ENCODE measurements around the gene APOL2. TPM values are rescaled to one million over a fixed set of nuclear protein-coding genes. Genes with fewer than 3 reads are reported as not detected.
A peak's percentile ranks its signal among the peaks of the same experiment; 100 is the strongest.

Gene APOL2
- total RNA-seq, 1 donor from 2014 or later, result 12.8 TPM

DNA sequence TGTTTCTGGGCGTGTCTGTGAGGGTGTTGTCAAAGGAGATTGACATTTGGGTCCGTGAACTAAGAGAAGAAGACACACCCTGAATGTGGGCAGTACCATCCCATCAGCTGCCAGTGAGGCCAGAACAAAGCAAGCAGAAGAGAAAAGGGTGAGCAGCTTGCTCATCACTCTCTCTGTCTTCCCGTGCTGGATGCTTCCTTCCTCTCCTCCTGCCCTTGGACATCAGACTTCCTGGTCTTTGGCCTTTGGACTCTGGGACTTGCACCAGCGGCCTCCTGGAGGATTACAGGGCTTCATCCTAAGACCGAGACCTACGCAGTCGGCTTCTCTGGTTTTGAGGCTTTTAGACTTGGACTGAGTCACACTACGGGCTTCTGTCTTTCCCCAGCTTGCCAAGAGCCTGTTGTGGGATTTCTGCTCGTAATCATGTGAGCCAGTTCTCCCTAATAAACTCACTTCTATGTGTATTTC lies 18.8 kb downstream of the APOL2 start:
- Histone ChIP-seq H3K36me3 (no peaks in the 10 kb centered on the region), H3F3A (ENCODE audit: low read depth) (no peaks in the 10 kb centered on the region), H3K9ac (no peak overlapping the region), H2AFZ (replicated peaks) (peak overlapping the region; percentile 28), H3K27me3 (no peaks in the 10 kb centered on the region), H3K4me2 (peak overlapping the region; percentile 60), H4K20me1 (ENCODE audit: low read depth) (no peaks in the 10 kb centered on the region), H3K9me3 (ENCODE audit: low read depth) (no peaks in the 10 kb centered on the region), H3K4me1 (peaks cover 16% of the 10 kb centered on the region), H3K79me2 (ENCODE audit: low read depth) (no peaks in the 10 kb centered on the region), H3K27ac (no peak overlapping the region), H3K4me3 (peak overlapping the region; percentile 19)
- Mint-ChIP-seq H3K27ac (no peak overlapping the region), H3K4me3 (no peak overlapping the region), H3K9me3 (no peaks in the 10 kb centered on the region), H3K4me1 (peaks cover 16% of the 10 kb centered on the region), H3K27me3 (ENCODE audit: insufficient read depth, low read depth) (peaks cover 4% of the 10 kb centered on the region), H3K36me3 (no peaks in the 10 kb centered on the region)
- peak; percentile 31 for DNase-seq (ENCODE audit: low spot score)
- TF ChIP-seq CTCF (IDR thresholded peaks at IDR 0.05) (no peak), EZH2phosphoT487 (IDR thresholded peaks at IDR 0.05) (no peak), EZH2 (IDR thresholded peaks at IDR 0.05) (no peak)

DNA sequence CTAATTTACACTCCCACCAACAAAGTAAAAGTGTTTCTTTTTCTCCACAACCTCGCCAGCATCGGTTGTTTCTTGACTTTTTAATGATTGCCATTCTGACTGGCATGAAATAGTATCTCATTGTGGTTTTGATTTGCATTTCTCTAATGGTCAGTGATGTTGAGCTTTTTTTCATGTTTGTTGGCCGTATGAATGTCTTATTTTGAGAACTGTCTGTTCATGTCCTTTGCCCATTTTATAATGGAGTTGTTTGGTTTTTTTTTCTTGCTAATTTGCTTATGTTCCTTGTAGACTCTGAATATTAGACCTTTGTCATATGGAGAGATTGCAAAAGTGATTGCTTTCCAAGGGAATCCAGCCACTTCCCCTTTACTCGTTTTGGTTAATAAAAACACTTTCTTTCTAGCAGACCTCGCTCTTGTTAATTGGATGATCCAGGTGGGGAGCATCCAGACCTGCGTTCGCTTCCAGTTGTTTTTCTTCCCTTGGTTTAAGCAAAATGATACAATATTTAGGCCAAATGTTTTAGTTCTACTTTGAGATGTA lies 20.6 kb downstream of the APOL2 start:
- Histone ChIP-seq H3K79me2 (ENCODE audit: low read depth) (no peaks in the 10 kb centered on the region), H3K4me3 (no peak overlapping the region), H3K36me3 (no peaks in the 10 kb centered on the region), H3K4me1 (peaks cover 16% of the 10 kb centered on the region), H3K27me3 (no peaks in the 10 kb centered on the region), H3F3A (ENCODE audit: low read depth) (no peaks in the 10 kb centered on the region), H3K27ac (no peak overlapping the region), H3K9me3 (ENCODE audit: low read depth) (no peaks in the 10 kb centered on the region), H2AFZ (replicated peaks) (no peak overlapping the region), H4K20me1 (ENCODE audit: low read depth) (no peaks in the 10 kb centered on the region), H3K9ac (no peak overlapping the region), H3K4me2 (no peak overlapping the region)
- H3K27me3 Mint-ChIP-seq (ENCODE audit: insufficient read depth, low read depth), result peaks cover 4% of the 10 kb centered on the region
- no peak overlapping the region for H3K27ac Mint-ChIP-seq
- TF ChIP-seq EZH2 (IDR thresholded peaks at IDR 0.05) (no peak), EZH2phosphoT487 (IDR thresholded peaks at IDR 0.05) (no peak), CTCF (IDR thresholded peaks at IDR 0.05) (no peak)
- H3K9me3 Mint-ChIP-seq, result no peaks in the 10 kb centered on the region
- no peak for DNase-seq (ENCODE audit: low spot score)
- no peaks in the 10 kb centered on the region for H3K36me3 Mint-ChIP-seq
- H3K4me1 Mint-ChIP-seq, result peaks cover 18% of the 10 kb centered on the region
- H3K4me3 Mint-ChIP-seq, result no peak overlapping the region

GRCh38 chr22:36215981-36216380 lies 23.3 kb downstream of the APOL2 start:
- Histone ChIP-seq H3K9me3 (ENCODE audit: low read depth) (no peaks in the 10 kb centered on the region), H3K9ac (no peak overlapping the region), H3F3A (ENCODE audit: low read depth) (no peaks in the 10 kb centered on the region), H3K4me2 (no peak overlapping the region), H3K27ac (no peak overlapping the region), H4K20me1 (ENCODE audit: low read depth) (no peaks in the 10 kb centered on the region), H3K27me3 (no peaks in the 10 kb centered on the region), H2AFZ (replicated peaks) (no peak overlapping the region), H3K4me3 (no peak overlapping the region), H3K36me3 (no peaks in the 10 kb centered on the region), H3K79me2 (ENCODE audit: low read depth) (no peaks in the 10 kb centered on the region), H3K4me1 (peaks cover 3% of the 10 kb centered on the region)
- H3K27me3 Mint-ChIP-seq (ENCODE audit: insufficient read depth, low read depth), result peaks cover 11% of the 10 kb centered on the region
- H3K27ac Mint-ChIP-seq, result no peak overlapping the region
- H3K9me3 Mint-ChIP-seq, result peaks cover 3% of the 10 kb centered on the region
- no peak for TF ChIP-seq CTCF (IDR thresholded peaks at IDR 0.05)
- no peak for TF ChIP-seq EZH2phosphoT487 (IDR thresholded peaks at IDR 0.05)
- no peak for TF ChIP-seq EZH2 (IDR thresholded peaks at IDR 0.05)
- no peaks in the 10 kb centered on the region for H3K36me3 Mint-ChIP-seq
- DNase-seq (ENCODE audit: low spot score), result no peak
- no peak overlapping the region for H3K4me3 Mint-ChIP-seq
- H3K4me1 Mint-ChIP-seq, result peaks cover 25% of the 10 kb centered on the region

Data from neural progenitor cell (in vitro differentiated cells).